GM12878 (cell line): Measurements from ENCODE around the gene PRKCE. TPM values are rescaled to one million over a fixed set of nuclear protein-coding genes. Genes with fewer than 3 reads are reported as not detected.

Experiments used
- ATAC-seq: fragments of 200-7000 bp; cut with Tn5 transposase; 3 replicates; pipeline ENCODE4 v1.9.1; 2020; ENCODE audit warnings: mild to moderate bottlenecking, moderate library complexity
- BruUV-seq: library from RNA; stranded (reverse); fragments of 400-500 nt; replicated peaks from 2 replicates; lab custom pipeline; 2021; lab: Mats Ljungman, UMichigan
- CTCF ChIA-PET: fragments of 300-600 bp; sonication (Branson Sonifier 250); formaldehyde crosslinking; extraction: SDS; loops from one replicate; lab custom pipeline; 2021; ENCODE audit warnings: inconsistent platforms; lab: Yijun Ruan, JAX
- POLR2A ChIA-PET: fragments of 350-600 bp; formaldehyde crosslinking; extraction: SDS; loops from one replicate; lab custom pipeline; 2021; ENCODE audit warnings: inconsistent platforms; lab: Charles Lee
- RAD21 ChIA-PET: fragments of 300-600 bp; sonication (Branson Sonifier 250); formaldehyde crosslinking; loops from one replicate; lab custom pipeline; 2023; ENCODE audit warnings: antibody characterized with exemption; ENCODE audit not compliant: unreplicated experiment; lab: Charles Lee
- SMC1A ChIA-PET: fragments of 300-600 bp; sonication (Branson Sonifier 250); formaldehyde crosslinking; loops from one replicate; lab custom pipeline; 2023; ENCODE audit not compliant: unreplicated experiment, uncharacterized antibody; lab: Charles Lee
- DNase-seq: peaks from one replicate; pipeline ENCODE4 v3.0.0-alpha.2; 2011; ENCODE audit warnings: low read depth, low spot score
- FAIRE-seq: peaks from 3 replicates; lab custom pipeline; 2011; peaks lifted over from hg19 to GRCh38; lab: Jason Lieb, UNC
- H2AFZ ChIP-seq: 2 replicates; pipeline ENCODE4 v1.6.0; 2011; ENCODE audit warnings: low read depth, low read length, control low read depth; ENCODE audit not compliant: control insufficient read depth
- H3K27ac ChIP-seq: 2 replicates; pipeline ENCODE4 v1.5.1; 2011; ENCODE audit warnings: control low read depth; ENCODE audit not compliant: control insufficient read depth, insufficient read depth
- H3K27me3 ChIP-seq, 2 experiments: replicated peaks in 1 of 2; 2 replicates each; pipeline versions ENCODE4 v1.6.0 to v1.6.1; 2011; ENCODE audit warnings: low read length in 1 of 2; ENCODE audit not compliant: control insufficient read depth in 2 of 2, insufficient read depth in 2 of 2
- H3K36me3 ChIP-seq, 2 experiments: 2 replicates each; pipeline ENCODE4 v1.5.1; 2011; ENCODE audit warnings: low read length in 1 of 2; ENCODE audit not compliant: control insufficient read depth in 2 of 2, insufficient read depth in 2 of 2
- H3K4me1 ChIP-seq: 2 replicates; pipeline ENCODE4 v1.6.1; 2011; ENCODE audit warnings: mild to moderate bottlenecking, low read length, moderate library complexity, mixed read lengths; ENCODE audit not compliant: control insufficient read depth, insufficient read depth
- H3K4me2 ChIP-seq: 2 replicates; pipeline ENCODE4 v1.6.0; 2011; ENCODE audit warnings: control low read depth; ENCODE audit not compliant: control insufficient read depth, insufficient read depth
- H3K4me3 ChIP-seq: fragments of 200-600 bp; sonication (generic); 2 replicates; pipeline ENCODE4 v1.5.1; 2016
- H3K79me2 ChIP-seq: 2 replicates; pipeline ENCODE4 v1.6.0; 2011; ENCODE audit warnings: low read length; ENCODE audit not compliant: control insufficient read depth, insufficient read depth
- H3K9ac ChIP-seq: 2 replicates; pipeline ENCODE4 v1.8.0; 2011; ENCODE audit warnings: low read length, control low read depth, mixed read lengths; ENCODE audit not compliant: control insufficient read depth, insufficient read depth
- H3K9me3 ChIP-seq: replicated peaks from 3 replicates; pipeline ENCODE4 v1.5.1; 2011; ENCODE audit warnings: mild to moderate bottlenecking, low read length; ENCODE audit not compliant: control insufficient read depth, insufficient read depth
- H4K20me1 ChIP-seq: 2 replicates; pipeline ENCODE4 v1.6.0; 2011; ENCODE audit not compliant: control insufficient read depth, insufficient read depth
- IKZF2 ChIP-seq, 2 experiments: fragments of 450-650 bp; IDR thresholded peaks; 2 replicates each; pipeline ENCODE4 v1.6.1; 2017; ENCODE audit warnings: mild to moderate bottlenecking in 2 of 2, moderate library complexity in 2 of 2
- RAD51 ChIP-seq: fragments of 450-650 bp; IDR thresholded peaks from 2 replicates; pipeline ENCODE4 v1.6.1; 2016; ENCODE audit warnings: moderate library complexity, mild to moderate bottlenecking, inconsistent platforms
- SMARCA5 ChIP-seq: fragments of 450-650 bp; IDR thresholded peaks from 2 replicates; pipeline ENCODE4 v1.6.1; 2017; ENCODE audit warnings: mild to moderate bottlenecking
- STAT1 ChIP-seq: fragments of 450-650 bp; conservative IDR thresholded peaks from 2 replicates; pipeline ENCODE4 v1.6.1; 2014; ENCODE audit warnings: antibody characterized with exemption, mild to moderate bottlenecking
- SUPT20H ChIP-seq: IDR thresholded peaks from 2 replicates; pipeline ENCODE4 v1.6.1; 2011; ENCODE audit warnings: low read depth, mild to moderate bottlenecking, low read length, moderate library complexity, borderline replicate concordance; ENCODE audit not compliant: control insufficient read depth
- ZBED1 ChIP-seq: IDR thresholded peaks from 2 replicates; pipeline ENCODE4 v1.6.1; 2016; ENCODE audit warnings: borderline replicate concordance
- WGBS: methylation state at CpG from one replicate; pipeline ENCODE4 v1.1.6; 2016; ENCODE audit warnings: low lambda C conversion rate; ENCODE audit not compliant: insufficient replicate concordance, insufficient coverage; ENCODE audit errors: missing lambda C conversion rate; 5-methylcytosine and 5-hydroxymethylcytosine counted together
- in situ Hi-C: fragments of 300-500 bp; cut with MboI; formaldehyde crosslinking; loops from 9 replicates; pipeline ENCODE4 v1.14.3; 2018; ENCODE audit warnings: mixed read lengths
- intact Hi-C: fragments of 100-400 bp; cut with micrococcal nuclease; formaldehyde crosslinking; loops from one replicate; pipeline ENCODE4 v1.14.2; 2022; ENCODE audit not compliant: unreplicated experiment
- polyA plus RNA-seq, 11 experiments: library from polyadenylated mRNA; depleted of rRNA in 4 of 11; unstranded in 6 of 11; stranded (reverse) in 5 of 11; fragments of >200 nt; fragmentation: Nextera tagmentation in 4 of 11; fragmentation: Illumina TruSeq in 1 of 11; extraction: Ambion mirVana in 4 of 11; extraction: Trizol in 1 of 11; gene quantifications; 1 replicate in 1 of 11; 2 replicates in 10 of 11; pipeline versions ENCODE4 v1.2.1 to v1.2.3, GENCODE V29; 2011 to 2016; ENCODE audit warnings: inconsistent platforms in 2 of 11, missing spikeins in 2 of 11, low read depth in 1 of 11
- total RNA-seq, 4 experiments: library from RNA; depleted of rRNA in 3 of 4; stranded (reverse); fragments of >200 nt in 3 of 4; fragmentation: Illumina TruSeq in 1 of 4; extraction: Trizol in 1 of 4; gene quantifications; 2 replicates each; pipeline versions ENCODE4 v1.2.1 to v1.2.3, GENCODE V29; 2013 to 2021
- TF ChIP-seq, protein P1 (sequence below): IDR thresholded peaks from 2 replicates; pipeline ENCODE4 v1.6.1; 2012; ENCODE audit warnings: improper control_type of control experiment, low read depth, low read length; ENCODE audit not compliant: insufficient replicate concordance
- TF ChIP-seq, protein P2 (sequence below): fragments of 450-650 bp; IDR thresholded peaks from 2 replicates; pipeline ENCODE4 v1.6.1; 2016; ENCODE audit warnings: mild to moderate bottlenecking, moderate library complexity, borderline replicate concordance

Gene PRKCE
- total and polyA plus RNA-seq, 10 of the 15 experiments (the other 5 are each of a cell fraction or from before 2014, with no cell fraction given) = 2.6 to 28.2 (median 11.3) TPM

DNA sequence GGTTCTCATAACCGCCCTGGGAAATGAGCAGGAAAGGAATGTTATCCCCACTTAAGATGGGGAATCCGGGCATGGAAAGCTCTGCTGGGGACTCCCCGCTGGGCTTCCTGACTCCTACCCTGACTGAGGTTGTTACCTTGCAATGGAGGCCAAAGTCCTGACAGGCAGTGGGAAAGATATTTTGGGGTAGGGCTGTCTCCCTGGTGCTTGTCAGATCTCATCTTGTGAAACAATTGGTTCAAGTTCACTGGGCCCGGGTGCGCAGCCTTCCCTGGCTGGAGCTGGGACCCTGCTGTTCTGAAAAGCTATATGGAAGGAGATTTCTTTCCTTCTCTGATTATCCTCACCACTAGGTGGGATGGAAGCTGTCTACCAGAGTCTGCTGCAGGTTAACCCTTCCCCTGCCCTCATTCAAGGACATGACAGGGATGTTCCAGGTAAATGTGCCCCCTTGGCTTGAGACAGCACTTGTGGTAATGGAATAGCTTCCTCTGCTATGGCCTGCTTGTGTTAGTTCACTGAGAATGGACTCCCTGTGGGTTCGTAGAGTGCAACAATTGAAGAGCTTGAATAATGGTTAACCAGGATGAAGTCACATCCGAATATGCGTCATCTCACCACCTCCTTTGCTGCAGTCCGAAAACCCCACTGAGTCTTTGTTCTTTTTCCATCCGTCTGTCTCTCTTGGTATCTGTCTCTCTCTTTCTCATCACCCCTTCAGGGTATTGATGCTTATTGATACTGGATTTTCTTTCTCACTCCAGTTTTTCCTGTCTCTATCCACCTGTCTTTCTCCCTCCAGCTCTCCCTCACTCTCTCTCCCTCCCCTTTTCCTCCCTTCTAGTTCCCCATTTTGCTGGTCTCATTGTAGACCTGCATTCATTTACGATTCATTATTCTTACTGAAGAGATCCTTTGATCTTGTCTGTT lies 577.9 kb downstream of the PRKCE start (continued):
- TF ChIP-seq, protein P1, sequence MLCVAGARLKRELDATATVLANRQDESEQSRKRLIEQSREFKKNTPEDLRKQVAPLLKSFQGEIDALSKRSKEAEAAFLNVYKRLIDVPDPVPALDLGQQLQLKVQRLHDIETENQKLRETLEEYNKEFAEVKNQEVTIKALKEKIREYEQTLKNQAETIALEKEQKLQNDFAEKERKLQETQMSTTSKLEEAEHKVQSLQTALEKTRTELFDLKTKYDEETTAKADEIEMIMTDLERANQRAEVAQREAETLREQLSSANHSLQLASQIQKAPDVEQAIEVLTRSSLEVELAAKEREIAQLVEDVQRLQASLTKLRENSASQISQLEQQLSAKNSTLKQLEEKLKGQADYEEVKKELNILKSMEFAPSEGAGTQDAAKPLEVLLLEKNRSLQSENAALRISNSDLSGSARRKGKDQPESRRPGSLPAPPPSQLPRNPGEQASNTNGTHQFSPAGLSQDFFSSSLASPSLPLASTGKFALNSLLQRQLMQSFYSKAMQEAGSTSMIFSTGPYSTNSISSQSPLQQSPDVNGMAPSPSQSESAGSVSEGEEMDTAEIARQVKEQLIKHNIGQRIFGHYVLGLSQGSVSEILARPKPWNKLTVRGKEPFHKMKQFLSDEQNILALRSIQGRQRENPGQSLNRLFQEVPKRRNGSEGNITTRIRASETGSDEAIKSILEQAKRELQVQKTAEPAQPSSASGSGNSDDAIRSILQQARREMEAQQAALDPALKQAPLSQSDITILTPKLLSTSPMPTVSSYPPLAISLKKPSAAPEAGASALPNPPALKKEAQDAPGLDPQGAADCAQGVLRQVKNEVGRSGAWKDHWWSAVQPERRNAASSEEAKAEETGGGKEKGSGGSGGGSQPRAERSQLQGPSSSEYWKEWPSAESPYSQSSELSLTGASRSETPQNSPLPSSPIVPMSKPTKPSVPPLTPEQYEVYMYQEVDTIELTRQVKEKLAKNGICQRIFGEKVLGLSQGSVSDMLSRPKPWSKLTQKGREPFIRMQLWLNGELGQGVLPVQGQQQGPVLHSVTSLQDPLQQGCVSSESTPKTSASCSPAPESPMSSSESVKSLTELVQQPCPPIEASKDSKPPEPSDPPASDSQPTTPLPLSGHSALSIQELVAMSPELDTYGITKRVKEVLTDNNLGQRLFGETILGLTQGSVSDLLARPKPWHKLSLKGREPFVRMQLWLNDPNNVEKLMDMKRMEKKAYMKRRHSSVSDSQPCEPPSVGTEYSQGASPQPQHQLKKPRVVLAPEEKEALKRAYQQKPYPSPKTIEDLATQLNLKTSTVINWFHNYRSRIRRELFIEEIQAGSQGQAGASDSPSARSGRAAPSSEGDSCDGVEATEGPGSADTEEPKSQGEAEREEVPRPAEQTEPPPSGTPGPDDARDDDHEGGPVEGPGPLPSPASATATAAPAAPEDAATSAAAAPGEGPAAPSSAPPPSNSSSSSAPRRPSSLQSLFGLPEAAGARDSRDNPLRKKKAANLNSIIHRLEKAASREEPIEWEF = peak; percentile 38
- peak; percentile 92 for TF ChIP-seq IKZF2 (IDR thresholded peaks at IDR 0.05)

DNA sequence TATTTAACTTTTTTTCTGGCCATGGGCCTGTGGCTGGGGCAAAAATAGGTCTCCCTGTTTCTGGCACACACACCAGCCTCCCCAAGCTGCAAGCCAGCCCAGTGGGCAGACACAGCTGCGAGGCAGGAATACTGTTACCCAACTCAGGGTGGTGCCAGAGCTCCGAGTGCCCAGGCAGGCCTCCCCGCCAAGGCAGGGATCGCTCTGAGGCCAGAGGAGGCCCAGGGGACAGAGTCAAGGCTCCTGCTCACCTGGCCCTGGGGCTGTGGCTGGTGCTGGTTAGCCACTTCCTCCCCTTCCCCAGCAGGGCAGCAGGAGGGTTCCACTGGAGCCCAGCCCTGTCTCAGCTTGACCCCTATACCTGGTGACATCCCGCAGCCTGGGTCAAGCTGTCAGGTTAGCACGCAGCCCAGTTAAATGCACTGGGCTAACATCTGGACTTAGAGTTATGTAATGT lies 578.7 kb downstream of the PRKCE start:
- Histone ChIP-seq H3K9me3 (no peaks in the 10 kb centered on the region; the same call in 2 of the 3 replicates), H3K4me1 (peaks cover 14% of the 10 kb centered on the region), H3K27ac (peak overlapping the region; percentile 36), H4K20me1 (no peaks in the 10 kb centered on the region), H3K27me3 (no peaks in the 10 kb centered on the region), H3K4me3 (no peak overlapping the region), H3K4me2 (0 out of 2 replicates have a peak overlapping the region, but pooled peaks have one; percentile 1), H3K9ac (no peak overlapping the region), H3K36me3 (no peaks in the 10 kb centered on the region), H3K79me2 (no peaks in the 10 kb centered on the region), H2AFZ (no peak overlapping the region)
- DNase-seq = peak; percentile 37
- peak; percentile 86 for ATAC-seq
- in situ Hi-C loops (no loop called here), intact Hi-C loops (loop anchor here (1.0 to 2.0 kb wide), 4 partner anchors 16 to 231 kb away; no protein-coding TSS in a partner anchor)
- ChIA-PET SMC1A (interaction anchor here (1.0 to 6.2 kb wide), 38 partner anchors 9 to 339 kb away, joined by 3 to 82 read pairs (median 8); partner anchors contain the start of gene EPAS1), POLR2A (interaction anchor here (0.8 to 4.1 kb wide), 12 partner anchors 10 to 150 kb away, joined by 3 to 28 read pairs (median 5); partner anchors contain the start of gene EPAS1), RAD21 (interaction anchor here (0.6 to 6.3 kb wide), 31 partner anchors 9 to 361 kb away, joined by 3 to 79 read pairs (median 5); partner anchors contain the start of gene EPAS1), CTCF (interaction anchor here (0.6 to 5.7 kb wide), 37 partner anchors 10 to 584 kb away, joined by 3 to 47 read pairs (median 5); partner anchors contain the start of gene EPAS1)
- BruUV-seq = TSS peak; percentile 97
- WGBS = 26% methylated on average over 6 of the region's 6 CpGs
- no peak for FAIRE-seq
- TF ChIP-seq RAD51 (no peak), SUPT20H (no peak), STAT1 (no peak), SMARCA5 (peak; percentile 84), ZBED1 (no peak)
- TF ChIP-seq, protein P2, sequence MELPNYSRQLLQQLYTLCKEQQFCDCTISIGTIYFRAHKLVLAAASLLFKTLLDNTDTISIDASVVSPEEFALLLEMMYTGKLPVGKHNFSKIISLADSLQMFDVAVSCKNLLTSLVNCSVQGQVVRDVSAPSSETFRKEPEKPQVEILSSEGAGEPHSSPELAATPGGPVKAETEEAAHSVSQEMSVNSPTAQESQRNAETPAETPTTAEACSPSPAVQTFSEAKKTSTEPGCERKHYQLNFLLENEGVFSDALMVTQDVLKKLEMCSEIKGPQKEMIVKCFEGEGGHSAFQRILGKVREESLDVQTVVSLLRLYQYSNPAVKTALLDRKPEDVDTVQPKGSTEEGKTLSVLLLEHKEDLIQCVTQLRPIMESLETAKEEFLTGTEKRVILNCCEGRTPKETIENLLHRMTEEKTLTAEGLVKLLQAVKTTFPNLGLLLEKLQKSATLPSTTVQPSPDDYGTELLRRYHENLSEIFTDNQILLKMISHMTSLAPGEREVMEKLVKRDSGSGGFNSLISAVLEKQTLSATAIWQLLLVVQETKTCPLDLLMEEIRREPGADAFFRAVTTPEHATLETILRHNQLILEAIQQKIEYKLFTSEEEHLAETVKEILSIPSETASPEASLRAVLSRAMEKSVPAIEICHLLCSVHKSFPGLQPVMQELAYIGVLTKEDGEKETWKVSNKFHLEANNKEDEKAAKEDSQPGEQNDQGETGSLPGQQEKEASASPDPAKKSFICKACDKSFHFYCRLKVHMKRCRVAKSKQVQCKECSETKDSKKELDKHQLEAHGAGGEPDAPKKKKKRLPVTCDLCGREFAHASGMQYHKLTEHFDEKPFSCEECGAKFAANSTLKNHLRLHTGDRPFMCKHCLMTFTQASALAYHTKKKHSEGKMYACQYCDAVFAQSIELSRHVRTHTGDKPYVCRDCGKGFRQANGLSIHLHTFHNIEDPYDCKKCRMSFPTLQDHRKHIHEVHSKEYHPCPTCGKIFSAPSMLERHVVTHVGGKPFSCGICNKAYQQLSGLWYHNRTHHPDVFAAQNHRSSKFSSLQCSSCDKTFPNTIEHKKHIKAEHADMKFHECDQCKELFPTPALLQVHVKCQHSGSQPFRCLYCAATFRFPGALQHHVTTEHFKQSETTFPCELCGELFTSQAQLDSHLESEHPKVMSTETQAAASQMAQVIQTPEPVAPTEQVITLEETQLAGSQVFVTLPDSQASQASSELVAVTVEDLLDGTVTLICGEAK = 0 out of 2 replicates have a peak, but pooled peaks have one; percentile 13
